Upper lobe of right lung (tissue), 1 donor: Measurements from ENCODE around the gene ANO4. TPM values are rescaled to one million over a fixed set of nuclear protein-coding genes. Genes with fewer than 3 reads are reported as not detected.
"Not testable (repeated sequence)": the region's sequence is repeated elsewhere in the genome, so short reads cannot be mapped to it uniquely, and the experiment has no call there.

Experiments
- ATAC-seq: fragments of 200-7000 bp; cut with Tn5 transposase; one replicate; pipeline ENCODE4 v1.9.1; 2020; ENCODE audit warnings: mild to moderate bottlenecking, moderate library complexity
- DNase-seq: peaks from one replicate; pipeline ENCODE4 v3.0.0-alpha.2; 2020
- H3K27ac ChIP-seq: fragments of 200-600 bp; one replicate; pipeline ENCODE4 v1.8.0; 2022
- H3K27me3 ChIP-seq: fragments of 200-600 bp; one replicate; pipeline ENCODE4 v1.8.0; 2022; ENCODE audit warnings: mild to moderate bottlenecking
- H3K36me3 ChIP-seq: fragments of 200-600 bp; one replicate; pipeline ENCODE4 v1.8.0; 2022
- H3K4me1 ChIP-seq: fragments of 200-600 bp; one replicate; pipeline ENCODE4 v1.8.0; 2022
- H3K4me3 ChIP-seq: fragments of 200-600 bp; one replicate; pipeline ENCODE4 v1.8.0; 2022; ENCODE audit warnings: mild to moderate bottlenecking
- H3K9me3 ChIP-seq: fragments of 200-600 bp; one replicate; pipeline ENCODE4 v1.8.0; 2022
- intact Hi-C: fragments of 100-400 bp; cut with DNase I; formaldehyde crosslinking; loops from one replicate; pipeline ENCODE4 v1.11.0; 2022
- total RNA-seq: library from RNA; stranded (reverse); fragmentation: NEBNext Ultra II Directional; extraction: Animal tissue kit (Norgen Biotek cat#: 25700); gene quantifications from one replicate; pipeline ENCODE4 v1.2.1, GENCODE V29; 2021
- TF ChIP-seq, protein P1 (sequence below): fragments of 200-600 bp; IDR thresholded peaks from one replicate; pipeline ENCODE4 v1.8.0; 2022; ENCODE audit warnings: antibody characterized with exemption
- donor health status: DM: no; HTN: yes; CAD: no; lungs with severe emphysema.

ANO4 gene
- total RNA-seq, 1 donor from 2014 or later, result 0.38 TPM

DNA sequence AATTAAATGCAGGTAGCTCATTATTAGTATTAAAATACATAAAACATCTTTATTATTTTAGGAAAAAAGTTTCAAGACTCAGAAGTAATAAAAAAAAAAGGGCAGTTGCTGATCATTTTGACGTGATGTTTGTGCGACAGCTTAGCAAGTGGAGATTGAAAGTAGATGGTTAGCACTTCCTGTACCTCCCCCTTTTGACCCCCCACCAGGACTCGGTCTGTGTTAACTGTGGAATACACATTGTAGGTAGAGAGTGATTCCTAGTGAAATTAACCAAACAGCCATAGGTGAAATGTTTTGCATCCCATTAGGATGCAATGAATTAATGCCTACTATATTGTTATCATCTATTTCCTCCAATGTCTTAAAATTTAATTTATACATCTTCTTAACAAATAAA is 294.7 kb downstream of the ANO4 start:
- Histone ChIP-seq H3K27ac (no peak overlapping the region), H3K36me3 (no peaks in the 10 kb centered on the region), H3K9me3 (no peaks in the 10 kb centered on the region), H3K27me3 (no peaks in the 10 kb centered on the region), H3K4me3 (no peak overlapping the region), H3K4me1 (no peaks in the 10 kb centered on the region)
- ATAC-seq, result no peak
- intact Hi-C loops, result no loop called here
- TF ChIP-seq, protein P1, sequence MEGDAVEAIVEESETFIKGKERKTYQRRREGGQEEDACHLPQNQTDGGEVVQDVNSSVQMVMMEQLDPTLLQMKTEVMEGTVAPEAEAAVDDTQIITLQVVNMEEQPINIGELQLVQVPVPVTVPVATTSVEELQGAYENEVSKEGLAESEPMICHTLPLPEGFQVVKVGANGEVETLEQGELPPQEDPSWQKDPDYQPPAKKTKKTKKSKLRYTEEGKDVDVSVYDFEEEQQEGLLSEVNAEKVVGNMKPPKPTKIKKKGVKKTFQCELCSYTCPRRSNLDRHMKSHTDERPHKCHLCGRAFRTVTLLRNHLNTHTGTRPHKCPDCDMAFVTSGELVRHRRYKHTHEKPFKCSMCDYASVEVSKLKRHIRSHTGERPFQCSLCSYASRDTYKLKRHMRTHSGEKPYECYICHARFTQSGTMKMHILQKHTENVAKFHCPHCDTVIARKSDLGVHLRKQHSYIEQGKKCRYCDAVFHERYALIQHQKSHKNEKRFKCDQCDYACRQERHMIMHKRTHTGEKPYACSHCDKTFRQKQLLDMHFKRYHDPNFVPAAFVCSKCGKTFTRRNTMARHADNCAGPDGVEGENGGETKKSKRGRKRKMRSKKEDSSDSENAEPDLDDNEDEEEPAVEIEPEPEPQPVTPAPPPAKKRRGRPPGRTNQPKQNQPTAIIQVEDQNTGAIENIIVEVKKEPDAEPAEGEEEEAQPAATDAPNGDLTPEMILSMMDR, result no peak
- no peak for DNase-seq

DNA sequence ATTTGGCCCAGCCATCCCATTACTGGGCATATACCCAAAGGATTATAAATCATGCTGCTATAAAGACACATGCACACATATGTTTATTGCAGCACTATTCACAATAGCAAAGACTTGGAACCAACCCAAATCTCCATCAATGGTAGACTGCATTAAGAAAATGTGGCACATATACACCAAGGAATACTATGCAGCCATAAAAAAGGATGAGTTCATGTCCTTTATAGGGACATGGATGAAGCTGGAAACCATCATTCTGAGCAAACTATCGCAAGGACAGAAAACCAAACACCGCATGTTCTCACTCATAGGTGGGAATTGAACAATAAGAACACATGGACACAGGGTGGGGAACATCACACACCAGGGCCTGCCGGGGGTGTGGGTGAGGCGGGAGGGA is 295.6 kb downstream of the ANO4 start:
- H3K4me1 ChIP-seq, H3K27ac ChIP-seq, H3K9me3 ChIP-seq, H3K4me3 ChIP-seq, DNase-seq, H3K27me3 ChIP-seq, intact Hi-C loops, H3K36me3 ChIP-seq, ATAC-seq: not testable (repeated sequence)

DNA sequence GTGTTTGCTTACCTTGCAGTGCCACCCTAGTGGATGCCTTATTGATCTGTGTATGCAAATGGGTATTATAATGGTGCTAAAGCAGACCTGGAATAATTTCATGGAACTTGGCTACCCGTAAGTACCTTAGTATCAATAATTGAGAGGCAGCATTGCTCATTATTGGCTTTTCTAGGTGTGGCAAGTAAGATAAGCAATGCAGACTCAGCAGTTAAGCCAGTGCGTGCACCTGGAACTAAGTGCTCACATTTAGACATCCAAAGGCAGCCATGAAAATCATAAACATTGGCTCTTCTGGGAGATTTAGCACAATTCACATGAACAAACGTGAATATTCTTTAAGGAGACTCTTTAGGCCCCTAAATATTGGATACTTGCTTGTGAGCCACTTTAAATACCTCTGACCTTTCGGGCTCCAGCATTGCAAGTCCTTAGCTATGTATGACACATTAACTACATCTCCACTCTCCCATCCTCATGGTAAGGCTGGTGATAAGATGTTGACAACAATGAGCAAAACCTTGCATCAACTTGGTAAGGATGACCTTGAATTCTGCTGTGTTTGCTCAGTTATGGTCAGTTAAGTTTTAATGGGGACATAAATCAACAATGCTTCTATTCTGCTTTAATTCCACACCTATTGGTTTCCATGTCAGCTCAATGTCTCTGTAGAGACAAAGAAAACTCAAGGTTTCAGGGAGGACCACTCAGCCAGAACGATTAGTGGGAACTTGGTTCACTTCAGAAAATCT is 303.4 kb downstream of the ANO4 start:
- Histone ChIP-seq H3K4me1 (no peaks in the 10 kb centered on the region), H3K27ac (no peak overlapping the region), H3K36me3 (no peaks in the 10 kb centered on the region), H3K9me3 (no peaks in the 10 kb centered on the region), H3K4me3 (no peak overlapping the region), H3K27me3 (no peaks in the 10 kb centered on the region)
- ATAC-seq, result no peak
- DNase-seq, result no peak
- intact Hi-C loops, result no loop called here
- TF ChIP-seq, protein P1, result no peak

GRCh38 chr12:101107032-101107763 is 312.6 kb downstream of the ANO4 start:
- Histone ChIP-seq H3K27ac (no peak overlapping the region), H3K27me3 (no peaks in the 10 kb centered on the region), H3K4me1 (no peaks in the 10 kb centered on the region), H3K4me3 (no peak overlapping the region), H3K9me3 (peaks cover 9% of the 10 kb centered on the region), H3K36me3 (no peaks in the 10 kb centered on the region)
- intact Hi-C loops, result no loop called here
- ATAC-seq, result no peak
- TF ChIP-seq, protein P1, result no peak
- no peak for DNase-seq

- Histone ChIP-seq H3K36me3 (no peaks in the 10 kb centered on the region), H3K4me3 (no peak overlapping the region), H3K27me3 (no peaks in the 10 kb centered on the region), H3K4me1 (no peaks in the 10 kb centered on the region), H3K27ac (no peak overlapping the region), H3K9me3 (peaks cover 9% of the 10 kb centered on the region)
- DNase-seq, result no peak
- intact Hi-C loops, result no loop called here
- no peak for ATAC-seq
- TF ChIP-seq, protein P1, result no peak
These were observed 313.6 kb downstream of the ANO4 start for GRCh38 chr12:101108130-101108529.

DNA sequence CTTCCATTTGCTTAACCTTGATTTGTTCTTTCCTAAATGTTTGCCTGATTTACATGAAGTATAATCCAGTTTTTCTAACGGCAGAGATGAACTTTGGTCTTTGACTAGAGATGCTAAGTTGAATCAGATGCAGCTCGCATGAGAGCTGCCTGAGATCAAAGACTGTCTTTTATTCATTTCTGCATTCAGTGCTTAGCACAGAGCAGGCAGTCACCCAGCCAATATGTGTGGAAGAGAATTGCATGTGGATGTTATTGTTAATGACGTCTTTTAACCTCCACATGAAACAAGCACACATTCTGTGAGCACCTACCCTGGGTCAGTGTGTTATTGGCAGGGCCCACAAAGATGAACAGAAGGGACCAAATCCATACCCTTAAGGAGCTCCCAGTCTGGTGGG is 316.3 kb downstream of the ANO4 start:
- no peak for ATAC-seq
- no peaks in the 10 kb centered on the region for H3K36me3 ChIP-seq

More for the DNA sequence above, 316.3 kb downstream of the ANO4 start:
- Histone ChIP-seq H3K27ac (no peak overlapping the region), H3K4me3 (no peak overlapping the region), H3K9me3 (no peaks in the 10 kb centered on the region), H3K27me3 (no peaks in the 10 kb centered on the region), H3K4me1 (no peaks in the 10 kb centered on the region)
- no peak for DNase-seq
- TF ChIP-seq, protein P1, result no peak
- intact Hi-C loops, result no loop called here
